ENCODE results near the gene FABP1. TPM values are rescaled to one million over a fixed set of nuclear protein-coding genes. Genes with fewer than 3 reads are reported as not detected.

The FABP1 gene
- total RNA-seq, 2 donors from 2014 or later: not detected

- Mint-ChIP-seq H3K27ac (no peak overlapping the region), H3K36me3 (no peaks in the 10 kb centered on the region), H3K9me3 (no peaks in the 10 kb centered on the region)
- peak in 1 of 2 donors; percentile 7 for DNase-seq (ENCODE audit: low spot score in 2 of 2)
- ATAC-seq: no peak
Measured at GRCh38 chr2:88097891-88098557, 29.8 kb downstream of the FABP1 start.

DNA sequence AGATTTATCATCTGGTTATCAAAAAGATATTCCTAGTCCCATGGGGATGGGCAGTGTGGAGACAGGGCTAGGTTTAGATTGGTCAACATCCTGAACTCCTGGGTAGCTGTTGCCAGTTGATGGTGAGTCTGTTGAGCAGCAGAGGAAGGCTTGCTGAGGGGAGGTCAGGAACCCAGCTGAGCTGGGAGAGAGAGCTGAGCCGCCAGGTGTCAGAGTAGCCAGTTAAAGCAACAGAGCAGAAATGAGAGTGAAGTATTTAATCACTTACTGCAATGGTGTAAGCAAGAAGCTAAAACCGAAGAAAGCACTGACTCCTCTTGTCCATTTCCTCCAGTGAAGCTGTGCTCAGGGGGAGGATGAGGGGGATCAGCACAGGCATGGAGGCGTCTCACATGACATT lies 30.7 kb downstream of the FABP1 start:
- ATAC-seq: no peak
- H3K27ac Mint-ChIP-seq: no peak overlapping the region
- H3K36me3 Mint-ChIP-seq: no peaks in the 10 kb centered on the region

GRCh38 chr2:88096708-88097107 lies 31.2 kb downstream of the FABP1 start:
- H3K36me3 Mint-ChIP-seq: no peaks in the 10 kb centered on the region
- ATAC-seq: no peak
- H3K9me3 Mint-ChIP-seq: no peaks in the 10 kb centered on the region
- peak in 1 of 2 donors; percentile 4 for DNase-seq (ENCODE audit: low spot score in 2 of 2)
- peak overlapping the region in 1 of 2 donors; percentile 43 for H3K27ac Mint-ChIP-seq

More for the DNA sequence above, 30.7 kb downstream of the FABP1 start:
- peak in 1 of 2 donors; percentile 18 for DNase-seq (ENCODE audit: low spot score in 2 of 2)
- H3K9me3 Mint-ChIP-seq: no peaks in the 10 kb centered on the region

GRCh38 chr2:88095022-88095421 lies 32.8 kb downstream of the FABP1 start:
- Mint-ChIP-seq H3K36me3 (no peaks in the 10 kb centered on the region), H3K27ac (no peak overlapping the region), H3K9me3 (no peaks in the 10 kb centered on the region)
- DNase-seq (ENCODE audit: low spot score in 2 of 2) (no peak), ATAC-seq (no peak)

GRCh38 chr2:88092773-88093172 lies 35.1 kb downstream of the FABP1 start:
- DNase-seq (ENCODE audit: low spot score in 2 of 2) (no peak), ATAC-seq (no peak)
- H3K36me3 Mint-ChIP-seq: no peaks in the 10 kb centered on the region
- no peaks in the 10 kb centered on the region for H3K9me3 Mint-ChIP-seq
- H3K27ac Mint-ChIP-seq: no peak overlapping the region

GRCh38 chr2:88091943-88092342 lies 35.9 kb downstream of the FABP1 start:
- Mint-ChIP-seq H3K36me3 (no peaks in the 10 kb centered on the region), H3K9me3 (no peaks in the 10 kb centered on the region), H3K27ac (no peak overlapping the region)
- no peak for ATAC-seq
- DNase-seq (ENCODE audit: low spot score in 2 of 2): peak in 1 of 2 donors; percentile 25

GRCh38 chr2:88090446-88091283 lies 37.2 kb downstream of the FABP1 start:
- Mint-ChIP-seq H3K9me3 (no peaks in the 10 kb centered on the region), H3K36me3 (no peaks in the 10 kb centered on the region), H3K27ac (peak overlapping the region; percentile 43 to 88)
- peak; percentile 3 to 7 for DNase-seq (ENCODE audit: low spot score in 2 of 2)
- peak; percentile 57 to 75 for ATAC-seq

DNA sequence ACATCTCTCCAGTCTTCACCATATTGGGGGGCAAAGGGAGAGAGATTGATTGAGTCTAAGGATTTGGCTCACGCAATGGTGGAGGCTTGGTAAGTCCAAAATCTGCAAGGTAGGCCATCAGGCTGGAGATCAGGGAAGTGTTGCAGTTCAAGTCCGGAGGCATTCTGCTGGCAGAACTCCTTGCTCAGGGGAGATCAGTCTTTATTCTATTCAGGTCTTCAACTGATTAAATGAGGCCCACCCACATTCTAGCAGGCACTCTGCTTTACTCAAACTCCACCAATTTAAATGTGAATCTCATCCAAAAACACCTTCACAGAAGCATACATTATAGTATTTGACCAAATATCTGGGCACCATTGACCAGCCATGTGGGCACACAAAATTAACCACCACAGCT lies 38.9 kb downstream of the FABP1 start:
- Mint-ChIP-seq H3K27ac (no peak overlapping the region), H3K36me3 (no peaks in the 10 kb centered on the region), H3K9me3 (no peaks in the 10 kb centered on the region)
- ATAC-seq (no peak), DNase-seq (ENCODE audit: low spot score in 2 of 2) (no peak)

- Mint-ChIP-seq H3K9me3 (no peaks in the 10 kb centered on the region), H3K27ac (no peak overlapping the region), H3K36me3 (no peaks in the 10 kb centered on the region)
- ATAC-seq (no peak), DNase-seq (ENCODE audit: low spot score in 2 of 2) (peak in 1 of 2 donors; percentile 44)
Measured at GRCh38 chr2:88087763-88088162, 40.1 kb downstream of the FABP1 start.

GRCh38 chr2:88087073-88087472 lies 40.8 kb downstream of the FABP1 start:
- peak in 1 of 2 donors; percentile 13 for DNase-seq (ENCODE audit: low spot score in 2 of 2)
- no peak for ATAC-seq
- Mint-ChIP-seq H3K27ac (no peak overlapping the region), H3K9me3 (no peaks in the 10 kb centered on the region), H3K36me3 (no peaks in the 10 kb centered on the region)

- H3K27ac Mint-ChIP-seq: no peak overlapping the region
- peak in 1 of 2 donors; percentile 18 for DNase-seq (ENCODE audit: low spot score in 2 of 2)
- no peaks in the 10 kb centered on the region for H3K9me3 Mint-ChIP-seq
- ATAC-seq: no peak
- no peaks in the 10 kb centered on the region for H3K36me3 Mint-ChIP-seq
Measured at GRCh38 chr2:88086401-88086800, 41.5 kb downstream of the FABP1 start.

GRCh38 chr2:88085602-88086001 lies 42.3 kb downstream of the FABP1 start:
- DNase-seq (ENCODE audit: low spot score in 2 of 2): peak in 1 of 2 donors; percentile 21
- H3K9me3 Mint-ChIP-seq: no peaks in the 10 kb centered on the region
- H3K27ac Mint-ChIP-seq: no peak overlapping the region
- no peak for ATAC-seq
- H3K36me3 Mint-ChIP-seq: no peaks in the 10 kb centered on the region

DNA sequence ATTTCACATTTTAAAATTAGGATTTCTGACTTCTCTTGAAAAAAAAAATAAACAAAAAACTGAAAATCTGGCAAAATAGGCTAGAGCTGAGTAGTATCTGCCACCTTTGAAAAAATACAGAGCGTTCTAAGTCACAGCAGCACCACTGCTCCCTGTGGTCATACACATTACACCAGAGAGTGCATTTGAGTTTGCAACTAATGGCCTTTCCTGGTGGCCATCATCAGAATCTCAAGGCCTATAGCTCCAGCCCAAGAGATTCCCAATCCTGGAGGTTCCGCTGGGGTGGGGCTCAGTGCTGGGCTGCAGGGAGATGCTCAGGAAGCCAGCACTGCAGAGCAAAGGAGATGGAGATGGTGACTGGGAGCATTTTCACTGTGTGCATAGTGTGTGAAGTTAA lies 42.8 kb downstream of the FABP1 start:
- Mint-ChIP-seq H3K9me3 (no peaks in the 10 kb centered on the region), H3K27ac (no peak overlapping the region), H3K36me3 (no peaks in the 10 kb centered on the region)
- DNase-seq (ENCODE audit: low spot score in 2 of 2) (peak in 1 of 2 donors; percentile 9), ATAC-seq (no peak)

DNA sequence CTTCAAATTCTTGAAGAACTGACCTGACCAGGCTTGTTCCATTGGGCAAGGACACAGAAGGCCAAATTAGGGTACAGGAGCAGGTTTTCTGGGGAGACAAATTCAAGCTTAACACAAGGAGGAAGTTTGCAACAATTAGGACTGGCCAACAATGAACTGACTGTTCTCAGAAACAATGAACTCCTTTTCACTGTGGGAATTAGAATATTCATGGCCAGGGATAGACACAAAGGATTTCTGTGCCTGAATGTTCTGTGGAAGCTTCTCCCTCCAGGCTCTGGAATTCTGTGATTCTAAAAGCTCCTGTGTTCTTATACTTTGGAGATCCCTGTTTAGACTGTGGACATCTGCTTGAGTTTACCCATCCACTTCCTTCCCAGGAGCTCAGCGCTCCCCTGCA lies 45.1 kb downstream of the FABP1 start:
- Mint-ChIP-seq H3K9me3 (no peaks in the 10 kb centered on the region), H3K36me3 (no peaks in the 10 kb centered on the region), H3K27ac (no peak overlapping the region)
- DNase-seq (ENCODE audit: low spot score in 2 of 2) (no peak), ATAC-seq (no peak)

- no peak for ATAC-seq
- Mint-ChIP-seq H3K9me3 (no peaks in the 10 kb centered on the region), H3K27ac (no peak overlapping the region), H3K36me3 (no peaks in the 10 kb centered on the region)
- peak in 1 of 2 donors; percentile 31 for DNase-seq (ENCODE audit: low spot score in 2 of 2)
Measured at GRCh38 chr2:88081924-88082608, 45.8 kb downstream of the FABP1 start.

DNA sequence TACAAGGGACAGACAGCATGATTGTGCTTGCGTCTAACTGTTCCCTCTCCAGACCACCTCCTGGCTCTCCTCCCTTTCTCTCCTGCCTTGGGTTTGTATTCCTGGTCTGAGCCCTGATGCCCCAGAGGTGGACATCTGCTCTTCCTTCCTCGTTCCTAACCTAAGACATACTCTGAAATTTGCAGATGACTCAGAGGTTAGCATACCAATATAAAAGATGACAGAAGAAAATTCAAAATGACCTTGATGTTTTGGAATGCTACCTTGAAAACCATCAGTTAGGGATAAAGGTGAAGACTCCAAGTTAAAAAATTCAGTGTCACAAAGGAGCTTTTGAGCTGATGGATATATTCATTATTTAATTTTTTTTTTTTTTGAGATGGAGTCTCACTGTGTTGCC lies 47.3 kb downstream of the FABP1 start:
- peak in 1 of 2 donors; percentile 7 for DNase-seq (ENCODE audit: low spot score in 2 of 2)
- no peak for ATAC-seq
- no peak overlapping the region for H3K27ac Mint-ChIP-seq
- H3K9me3 Mint-ChIP-seq: no peaks in the 10 kb centered on the region
- no peaks in the 10 kb centered on the region for H3K36me3 Mint-ChIP-seq

DNA sequence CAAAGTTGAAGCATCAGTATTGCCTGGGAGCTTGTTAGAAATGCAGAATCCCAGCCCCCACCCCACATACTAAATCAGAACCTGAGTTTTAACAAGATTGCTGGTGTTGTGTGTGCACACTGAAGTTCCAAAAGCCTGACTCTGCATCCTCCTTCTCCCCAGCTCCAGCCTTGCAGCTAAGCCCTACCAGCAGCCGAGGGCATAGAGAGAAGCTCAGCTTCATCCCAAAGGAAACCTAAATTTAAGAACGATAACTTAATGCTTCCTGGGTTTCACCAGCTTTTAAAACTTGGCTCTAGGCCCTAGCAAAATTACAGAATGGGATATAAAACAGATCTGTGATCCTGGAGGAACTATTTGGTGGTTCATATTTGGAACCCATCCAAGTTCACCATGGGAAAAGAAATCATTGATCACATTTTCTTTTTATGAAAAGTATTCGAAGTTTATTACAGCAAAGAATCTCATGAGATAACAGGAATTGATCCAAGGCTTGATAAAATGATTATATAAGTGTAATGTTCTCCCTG lies 49.2 kb downstream of the FABP1 start:
- no peak overlapping the region for H3K27ac Mint-ChIP-seq

More for the DNA sequence above, 49.2 kb downstream of the FABP1 start:
- ATAC-seq (no peak), DNase-seq (ENCODE audit: low spot score in 2 of 2) (no peak)
- no peaks in the 10 kb centered on the region for H3K9me3 Mint-ChIP-seq
- no peaks in the 10 kb centered on the region for H3K36me3 Mint-ChIP-seq
